ENCODE results near the gene CARMIL1. TPM values are rescaled to one million over a fixed set of nuclear protein-coding genes. Genes with fewer than 3 reads are reported as not detected.

Gene CARMIL1
- total RNA-seq, 1 experiment from 2014 or later, result 23.6 TPM

DNA sequence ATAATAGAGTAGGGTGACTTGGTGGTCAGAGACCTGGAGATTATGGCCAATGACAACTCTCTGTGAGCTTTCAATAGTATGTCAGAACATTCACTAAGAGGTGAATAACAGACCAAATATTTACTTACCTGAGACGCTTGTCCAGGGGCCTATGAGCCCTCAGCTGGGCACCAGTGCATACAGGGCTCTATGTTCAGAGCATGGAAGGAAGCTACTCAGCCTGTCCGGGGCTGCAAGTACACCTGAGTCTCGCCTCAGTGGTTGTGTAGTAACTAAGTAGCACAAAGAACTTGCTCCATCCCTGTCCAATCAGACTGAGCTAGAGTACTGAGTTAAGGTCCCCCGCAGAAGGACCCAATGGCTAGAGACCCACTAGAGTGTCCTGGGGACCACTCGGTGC lies 361.3 kb downstream of the CARMIL1 start:
- no peak overlapping the region for H3K56ac ChIP-seq (ENCODE audit: insufficient read length, low read depth, low read length)
- H2AK5ac ChIP-seq (ENCODE audit: insufficient read length, low read length), result no peak overlapping the region
- no peak overlapping the region for H4K5ac ChIP-seq (ENCODE audit: insufficient read length, low read depth, low read length)
- H2BK15ac ChIP-seq (ENCODE audit: low read depth, low read length), result no peak overlapping the region
- no peak overlapping the region for H4K8ac ChIP-seq (replicated peaks; ENCODE audit: insufficient read length, low read depth, low read length)
- DNase-seq, result no peak
- Mint-ChIP-seq H3K4me1 (peaks cover 9 to 12% of the 10 kb centered on the region in 2 experiments), H3K27me3 (ENCODE audit: low read depth) (peaks cover 51% of the 10 kb centered on the region), H3K4me3 (no peak overlapping the region), H3K9me3 (no peaks in the 10 kb centered on the region), H3K36me3 (ENCODE audit: insufficient read depth in 1 of 3, low read depth in 3 of 3) (no peaks in the 10 kb centered on the region), H3K27ac (no peak overlapping the region)
- no peaks in the 10 kb centered on the region for H3K9me3 ChIP-seq (ENCODE audit: control insufficient read depth, low read depth, low read length)
- no peak overlapping the region for H3K27ac ChIP-seq (ENCODE audit: insufficient read length, low read depth, low read length)
- H2BK20ac ChIP-seq (ENCODE audit: low read depth, low read length, poor library complexity, severe bottlenecking), result no peak overlapping the region
- no peak overlapping the region for H3K9ac ChIP-seq (ENCODE audit: extremely low read depth, insufficient read length, low read length)
- no peak overlapping the region for H3K4ac ChIP-seq (ENCODE audit: low read depth, low read length)
- H4K91ac ChIP-seq (ENCODE audit: insufficient read length, low read depth, low read length), result no peak overlapping the region
- H3K79me2 ChIP-seq (ENCODE audit: insufficient read depth, low read length), result no peaks in the 10 kb centered on the region
- no peaks in the 10 kb centered on the region for H3K27me3 ChIP-seq (ENCODE audit: insufficient read depth, low read length)
- no peaks in the 10 kb centered on the region for H3K4me1 ChIP-seq (ENCODE audit: insufficient read depth, low read length)
- no peak overlapping the region for H2BK12ac ChIP-seq (ENCODE audit: insufficient read length, low read depth, low read length)
- no peaks in the 10 kb centered on the region for H3K23me2 ChIP-seq (ENCODE audit: insufficient read length, low read depth, low read length, poor library complexity, severe bottlenecking)
- no peak overlapping the region for H3K18ac ChIP-seq (ENCODE audit: insufficient read length, low read depth, low read length)
- no peak overlapping the region for H3T11ph ChIP-seq (ENCODE audit: low read length)
- no peak overlapping the region for H3K14ac ChIP-seq (ENCODE audit: insufficient read depth, low read length)
- H3K79me1 ChIP-seq (ENCODE audit: insufficient read depth, low read depth, low read length, poor library complexity, severe bottlenecking), result no peaks in the 10 kb centered on the region
- TF ChIP-seq CTCF (conservative IDR thresholded peaks at IDR 0.05), result no peak
- H3K4me2 ChIP-seq (ENCODE audit: insufficient read depth, insufficient read length, low read length), result no peak overlapping the region
- no CpG with 5 or more reads among the region's 5 CpGs for WGBS (ENCODE audit: extremely low coverage, insufficient read length, low lambda C conversion rate)
- no peak overlapping the region for H2BK5ac ChIP-seq (ENCODE audit: insufficient read length, low read length)
- no peak overlapping the region for H2AFZ ChIP-seq (ENCODE audit: low read length)
- no peaks in the 10 kb centered on the region for H4K20me1 ChIP-seq (ENCODE audit: control insufficient read depth, insufficient read depth, insufficient read length)
- no peak overlapping the region for H2BK120ac ChIP-seq (ENCODE audit: low read depth, low read length, poor library complexity, severe bottlenecking)
- no peak overlapping the region for H3K23ac ChIP-seq (ENCODE audit: insufficient read length, low read depth, low read length)

Data from H9 (cell line).